ENCODE measurements around the gene SOSTDC1.

DNA sequence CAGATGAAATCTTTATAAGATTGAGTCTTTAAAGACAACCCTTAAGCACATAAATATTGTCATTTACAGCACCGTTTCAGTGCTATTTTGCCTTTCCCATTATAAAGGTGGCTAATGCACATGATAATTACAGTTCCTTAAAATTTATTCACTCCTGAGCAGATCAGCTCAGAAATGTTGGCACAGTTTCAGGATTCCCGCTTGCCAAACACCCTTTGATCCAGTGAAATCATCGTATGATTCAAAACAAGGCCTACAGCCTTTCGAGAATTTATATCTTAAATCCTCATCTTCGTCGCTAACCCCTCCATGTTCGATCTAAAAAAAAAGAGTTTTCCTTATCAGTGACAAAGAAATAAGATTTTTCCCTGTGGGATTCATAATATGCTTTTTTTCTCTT is 14.1 kb upstream of the SOSTDC1 start:
- TF ChIP-seq, protein P1, sequence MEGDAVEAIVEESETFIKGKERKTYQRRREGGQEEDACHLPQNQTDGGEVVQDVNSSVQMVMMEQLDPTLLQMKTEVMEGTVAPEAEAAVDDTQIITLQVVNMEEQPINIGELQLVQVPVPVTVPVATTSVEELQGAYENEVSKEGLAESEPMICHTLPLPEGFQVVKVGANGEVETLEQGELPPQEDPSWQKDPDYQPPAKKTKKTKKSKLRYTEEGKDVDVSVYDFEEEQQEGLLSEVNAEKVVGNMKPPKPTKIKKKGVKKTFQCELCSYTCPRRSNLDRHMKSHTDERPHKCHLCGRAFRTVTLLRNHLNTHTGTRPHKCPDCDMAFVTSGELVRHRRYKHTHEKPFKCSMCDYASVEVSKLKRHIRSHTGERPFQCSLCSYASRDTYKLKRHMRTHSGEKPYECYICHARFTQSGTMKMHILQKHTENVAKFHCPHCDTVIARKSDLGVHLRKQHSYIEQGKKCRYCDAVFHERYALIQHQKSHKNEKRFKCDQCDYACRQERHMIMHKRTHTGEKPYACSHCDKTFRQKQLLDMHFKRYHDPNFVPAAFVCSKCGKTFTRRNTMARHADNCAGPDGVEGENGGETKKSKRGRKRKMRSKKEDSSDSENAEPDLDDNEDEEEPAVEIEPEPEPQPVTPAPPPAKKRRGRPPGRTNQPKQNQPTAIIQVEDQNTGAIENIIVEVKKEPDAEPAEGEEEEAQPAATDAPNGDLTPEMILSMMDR (conservative IDR thresholded peaks at IDR 0.05 in 1 of 2, IDR thresholded peaks at IDR 0.05 in 1 of 2; ENCODE audit: extremely low read depth in 1 of 2, insufficient read depth in 1 of 2, low read depth in 1 of 2, low read length in 2 of 2): no peak
- TF ChIP-seq EZH2 (IDR thresholded peaks at IDR 0.05; ENCODE audit: borderline replicate concordance, low read length): no peak

Measured in mammary epithelial cell (primary cell).